Adrenal gland (tissue), 5 donors: ENCODE data around the gene LFNG.

ENCODE experiments used
- CTCF ChIP-seq, 6 experiments: fragments of 450-650 bp in 4 of 6; fragments of 200-600 bp in 2 of 6; sonication (generic) in 1 of 6; IDR thresholded peaks; 1 replicate in 5 of 6; 2 replicates in 1 of 6; pipeline versions ENCODE4 v1.5.1 to v1.8.0; 2016 to 2021; ENCODE audit warnings: antibody characterized with exemption in 6 of 6, mild to moderate bottlenecking in 2 of 6, moderate library complexity in 1 of 6
- POLR2A ChIP-seq, 2 donors: fragments of 450-650 bp; IDR thresholded peaks; one replicate each; pipeline ENCODE4 v1.6.1; 2017; ENCODE audit warnings: antibody characterized with exemption in 2 of 2, mild to moderate bottlenecking in 2 of 2, moderate library complexity in 1 of 2
- donor health status: DM: no; HTN: no; CAD: no.

- TF ChIP-seq CTCF (IDR thresholded peaks at IDR 0.05) (no peak), POLR2A (IDR thresholded peaks at IDR 0.05) (no peak)
Measured at GRCh38 chr7:2474224-2474623, 45.4 kb upstream of the LFNG start.
